ENCODE results near the gene SHROOM1.

- TF ChIP-seq, protein P1, sequence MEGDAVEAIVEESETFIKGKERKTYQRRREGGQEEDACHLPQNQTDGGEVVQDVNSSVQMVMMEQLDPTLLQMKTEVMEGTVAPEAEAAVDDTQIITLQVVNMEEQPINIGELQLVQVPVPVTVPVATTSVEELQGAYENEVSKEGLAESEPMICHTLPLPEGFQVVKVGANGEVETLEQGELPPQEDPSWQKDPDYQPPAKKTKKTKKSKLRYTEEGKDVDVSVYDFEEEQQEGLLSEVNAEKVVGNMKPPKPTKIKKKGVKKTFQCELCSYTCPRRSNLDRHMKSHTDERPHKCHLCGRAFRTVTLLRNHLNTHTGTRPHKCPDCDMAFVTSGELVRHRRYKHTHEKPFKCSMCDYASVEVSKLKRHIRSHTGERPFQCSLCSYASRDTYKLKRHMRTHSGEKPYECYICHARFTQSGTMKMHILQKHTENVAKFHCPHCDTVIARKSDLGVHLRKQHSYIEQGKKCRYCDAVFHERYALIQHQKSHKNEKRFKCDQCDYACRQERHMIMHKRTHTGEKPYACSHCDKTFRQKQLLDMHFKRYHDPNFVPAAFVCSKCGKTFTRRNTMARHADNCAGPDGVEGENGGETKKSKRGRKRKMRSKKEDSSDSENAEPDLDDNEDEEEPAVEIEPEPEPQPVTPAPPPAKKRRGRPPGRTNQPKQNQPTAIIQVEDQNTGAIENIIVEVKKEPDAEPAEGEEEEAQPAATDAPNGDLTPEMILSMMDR (IDR thresholded peaks at IDR 0.05): no peak
- TF ChIP-seq EZH2 (IDR thresholded peaks at IDR 0.05; ENCODE audit: borderline replicate concordance, insufficient read depth, low read depth, low read length, poor library complexity, severe bottlenecking): no peak
These were observed 55.6 kb downstream of the SHROOM1 start for GRCh38 chr5:132774896-132775295.

Data from B cell (primary cell).